DND-41 (cell line): ENCODE data around the gene C2CD4A.

Experiments
- ATAC-seq: fragments of 200-7000 bp; cut with Tn5 transposase; 3 replicates; pipeline ENCODE4 v1.9.1; 2021; ENCODE audit warnings: low read depth; ENCODE audit not compliant: insufficient read depth
- DNase-seq: peaks from one replicate; pipeline ENCODE4 v3.0.0-alpha.2; 2020
- H2AFZ ChIP-seq: 2 replicates; pipeline ENCODE4 v1.6.0; 2012; ENCODE audit warnings: low read depth, low read length
- H3K27ac ChIP-seq: 2 replicates; pipeline ENCODE4 v1.5.1; 2012; ENCODE audit warnings: low read length, inconsistent platforms
- H3K27me3 ChIP-seq: fragments of 200-600 bp; sonication (generic); 2 replicates; pipeline ENCODE4 v1.6.0; 2012; ENCODE audit warnings: low read length, mild to moderate bottlenecking, inconsistent platforms; ENCODE audit not compliant: insufficient read depth, poor library complexity
- H3K36me3 ChIP-seq: 2 replicates; pipeline ENCODE4 v1.5.1; 2012; ENCODE audit warnings: low read length, inconsistent platforms; ENCODE audit not compliant: insufficient read depth
- H3K4me1 ChIP-seq: 2 replicates; pipeline ENCODE4 v1.5.1; 2012; ENCODE audit warnings: mild to moderate bottlenecking, low read length; ENCODE audit not compliant: insufficient read depth
- H3K4me2 ChIP-seq: 2 replicates; pipeline ENCODE4 v1.6.0; 2012; ENCODE audit warnings: mild to moderate bottlenecking, moderate library complexity, low read length, inconsistent platforms; ENCODE audit not compliant: insufficient read depth
- H3K4me3 ChIP-seq, 2 experiments: fragments of 200-600 bp in 1 of 2; shearing (Covaris generic) in 1 of 2; 2 replicates each; pipeline ENCODE4 v1.5.1; 2012 to 2016; ENCODE audit warnings: inconsistent platforms in 2 of 2, low read length in 2 of 2, mild to moderate bottlenecking in 2 of 2, low read depth in 1 of 2, moderate library complexity in 1 of 2
- H3K79me2 ChIP-seq: 2 replicates; pipeline ENCODE4 v1.6.0; 2012; ENCODE audit warnings: low read length, inconsistent platforms; ENCODE audit not compliant: insufficient read depth
- H3K9ac ChIP-seq: 2 replicates; pipeline ENCODE4 v1.6.0; 2012; ENCODE audit warnings: low read depth, mild to moderate bottlenecking, inconsistent platforms, low read length, moderate library complexity
- H3K9me3 ChIP-seq: 2 replicates; pipeline ENCODE4 v1.5.1; 2012; ENCODE audit warnings: low read length, moderate library complexity, mild to moderate bottlenecking, inconsistent platforms; ENCODE audit not compliant: insufficient read depth, severe bottlenecking
- H4K20me1 ChIP-seq: 2 replicates; pipeline ENCODE4 v1.6.0; 2012; ENCODE audit warnings: low read length; ENCODE audit not compliant: insufficient read depth
- EZH2 ChIP-seq: IDR thresholded peaks from 3 replicates; pipeline ENCODE4 v1.6.1; 2012; ENCODE audit warnings: borderline replicate concordance, low read depth, mild to moderate bottlenecking, moderate library complexity, low read length, inconsistent platforms; ENCODE audit not compliant: severe bottlenecking
- TF ChIP-seq, protein P1 (sequence below): IDR thresholded peaks from 2 replicates; pipeline ENCODE4 v1.5.1; 2012; ENCODE audit warnings: borderline replicate concordance, low read length, moderate library complexity, mild to moderate bottlenecking; ENCODE audit not compliant: poor library complexity, severe bottlenecking; ENCODE audit errors: extremely low read depth

Gene C2CD4A, protein sequence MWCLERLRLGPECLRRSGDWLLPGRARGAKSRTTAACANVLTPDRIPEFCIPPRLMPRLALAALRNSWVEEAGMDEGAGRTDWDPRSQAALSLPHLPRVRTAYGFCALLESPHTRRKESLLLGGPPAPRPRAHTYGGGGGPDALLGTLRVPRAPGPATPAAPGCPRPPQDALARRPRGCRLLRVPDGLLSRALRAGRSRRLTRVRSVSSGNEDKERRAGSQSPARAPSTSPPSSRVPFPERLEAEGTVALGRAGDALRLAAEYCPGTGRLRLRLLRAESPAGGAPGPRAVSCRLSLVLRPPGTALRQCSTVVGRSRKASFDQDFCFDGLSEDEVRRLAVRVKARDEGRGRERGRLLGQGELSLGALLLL

DNA sequence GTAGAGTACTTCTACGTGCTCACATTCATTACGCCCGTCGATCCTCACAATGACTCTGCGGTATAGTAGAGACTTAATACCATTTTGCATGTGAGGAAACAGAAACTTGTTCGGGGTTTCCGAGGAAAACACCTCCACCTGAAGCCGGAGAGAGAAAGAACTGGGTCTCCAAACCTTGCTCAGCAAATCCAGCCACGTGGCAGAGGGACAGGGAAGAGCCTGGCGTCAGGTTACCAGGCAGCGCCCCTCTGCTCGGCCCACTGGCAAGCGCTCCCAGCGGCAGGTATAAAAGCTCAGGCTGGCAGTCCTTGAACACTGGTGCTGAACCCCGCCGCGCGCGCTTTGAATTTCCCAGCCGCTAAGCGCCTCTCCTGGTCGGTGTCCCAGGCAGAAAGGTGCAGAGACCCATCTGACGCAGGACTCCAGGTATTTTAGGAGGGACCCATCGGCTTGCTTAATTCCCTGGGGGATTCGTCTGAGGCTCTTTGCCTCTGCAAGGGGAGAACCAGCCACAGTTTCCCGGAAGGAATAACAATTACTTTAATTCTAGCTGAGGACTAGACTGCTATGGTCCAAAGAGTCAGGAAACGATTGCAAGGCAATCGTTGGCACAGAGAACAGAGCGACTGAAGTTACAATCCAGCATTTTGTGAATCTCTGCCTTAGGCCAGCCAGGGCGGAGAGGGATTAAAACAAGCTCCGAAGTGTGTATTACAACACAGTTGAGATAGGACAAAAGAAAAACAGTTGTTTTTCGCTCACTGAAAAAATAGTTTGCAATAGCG lies at the start of gene C2CD4A:
Gene C2CD4A (plus strand): TSS at position 315 of the 785 bp plus-strand sequence. CDS start 637 bp downstream, outside the sequence.
- no peak within 1 kb of the TSS for H2AFZ ChIP-seq
- no peaks in the 10 kb centered on the region for H3K79me2 ChIP-seq
- H3K27me3 ChIP-seq: no peaks in the 10 kb centered on the region
- H3K9ac ChIP-seq: no peak within 1 kb of the TSS
- DNase-seq (no peak), ATAC-seq (no peak)
- no peak within 1 kb of the TSS for H3K27ac ChIP-seq
- H3K4me2 ChIP-seq: no peak within 1 kb of the TSS
- no peaks in the 10 kb centered on the region for H4K20me1 ChIP-seq
- no peaks in the 10 kb centered on the region for H3K36me3 ChIP-seq
- H3K9me3 ChIP-seq: no peaks in the 10 kb centered on the region
- no peak within 1 kb of the TSS for H3K4me3 ChIP-seq
- H3K4me1 ChIP-seq: peaks cover 2% of the 10 kb centered on the region
- TF ChIP-seq, protein P1, sequence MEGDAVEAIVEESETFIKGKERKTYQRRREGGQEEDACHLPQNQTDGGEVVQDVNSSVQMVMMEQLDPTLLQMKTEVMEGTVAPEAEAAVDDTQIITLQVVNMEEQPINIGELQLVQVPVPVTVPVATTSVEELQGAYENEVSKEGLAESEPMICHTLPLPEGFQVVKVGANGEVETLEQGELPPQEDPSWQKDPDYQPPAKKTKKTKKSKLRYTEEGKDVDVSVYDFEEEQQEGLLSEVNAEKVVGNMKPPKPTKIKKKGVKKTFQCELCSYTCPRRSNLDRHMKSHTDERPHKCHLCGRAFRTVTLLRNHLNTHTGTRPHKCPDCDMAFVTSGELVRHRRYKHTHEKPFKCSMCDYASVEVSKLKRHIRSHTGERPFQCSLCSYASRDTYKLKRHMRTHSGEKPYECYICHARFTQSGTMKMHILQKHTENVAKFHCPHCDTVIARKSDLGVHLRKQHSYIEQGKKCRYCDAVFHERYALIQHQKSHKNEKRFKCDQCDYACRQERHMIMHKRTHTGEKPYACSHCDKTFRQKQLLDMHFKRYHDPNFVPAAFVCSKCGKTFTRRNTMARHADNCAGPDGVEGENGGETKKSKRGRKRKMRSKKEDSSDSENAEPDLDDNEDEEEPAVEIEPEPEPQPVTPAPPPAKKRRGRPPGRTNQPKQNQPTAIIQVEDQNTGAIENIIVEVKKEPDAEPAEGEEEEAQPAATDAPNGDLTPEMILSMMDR: no peak
- no peak for TF ChIP-seq EZH2

DNA sequence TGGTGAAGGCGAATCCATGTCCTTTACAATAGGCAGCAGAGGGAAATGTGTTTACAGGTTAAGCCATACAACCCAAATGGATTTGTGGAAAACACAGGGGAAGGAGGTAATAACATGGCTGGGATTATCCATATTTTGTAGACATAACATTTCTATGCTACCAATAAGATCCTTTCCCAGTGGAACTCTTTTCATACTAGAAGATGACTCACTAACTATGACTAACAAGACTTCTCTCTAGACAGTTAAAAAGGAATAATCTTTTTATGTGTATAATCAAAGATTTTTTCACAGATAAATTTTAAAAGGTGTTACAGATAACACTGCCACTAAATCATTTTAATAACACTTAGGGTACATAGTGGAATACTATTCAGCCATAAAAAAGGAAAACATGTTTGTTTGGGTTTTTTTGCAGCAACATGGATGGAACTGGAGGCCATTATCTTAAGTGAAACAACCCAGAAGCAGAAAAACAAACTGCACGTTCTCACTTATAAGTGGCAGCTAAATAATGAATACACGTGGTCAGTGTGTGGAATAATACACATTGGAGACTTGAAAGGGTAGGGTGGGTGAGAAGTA lies 46.1 kb upstream of the C2CD4A start:
- DNase-seq: no peak
- no peaks in the 10 kb centered on the region for H4K20me1 ChIP-seq
- no peak for ATAC-seq
- no peak overlapping the region for H3K4me3 ChIP-seq
- no peaks in the 10 kb centered on the region for H3K79me2 ChIP-seq
- H3K36me3 ChIP-seq: peaks cover 44% of the 10 kb centered on the region
- no peak overlapping the region for H3K4me2 ChIP-seq
- H3K27ac ChIP-seq: no peak overlapping the region
- H3K9ac ChIP-seq: no peak overlapping the region
- H3K4me1 ChIP-seq: no peaks in the 10 kb centered on the region
- no peaks in the 10 kb centered on the region for H3K9me3 ChIP-seq
- H3K27me3 ChIP-seq: no peaks in the 10 kb centered on the region
- TF ChIP-seq EZH2: no peak
- TF ChIP-seq, protein P1: no peak
- H2AFZ ChIP-seq: no peak overlapping the region

DNA sequence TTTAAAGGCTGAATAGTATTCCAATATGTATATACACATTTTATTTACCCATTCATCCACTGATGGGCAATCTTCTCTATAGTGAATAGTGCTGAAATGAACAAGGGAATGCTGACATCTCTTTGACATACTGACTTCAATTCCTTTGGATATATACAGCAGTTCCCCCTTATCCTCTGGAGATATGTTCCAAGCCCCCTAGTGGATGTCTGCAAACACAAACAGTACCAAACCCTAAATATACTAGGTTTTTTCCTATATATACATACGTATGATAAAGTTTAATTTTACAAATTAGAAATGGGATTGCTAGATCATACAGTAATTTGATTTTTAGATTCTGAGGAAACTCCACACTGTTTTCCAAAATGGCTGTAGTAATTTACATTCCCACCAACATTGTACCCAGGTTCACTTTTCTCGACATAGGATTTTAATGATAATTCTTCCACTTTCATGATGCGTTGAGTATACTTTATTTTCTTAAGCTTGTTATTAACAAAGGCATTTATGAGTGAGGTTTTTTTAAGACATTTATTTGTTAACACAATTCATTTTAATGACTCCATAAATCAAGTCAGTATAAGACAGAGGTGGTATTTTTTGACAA lies 44.7 kb upstream of the C2CD4A start:
- Histone ChIP-seq H3K79me2 (no peaks in the 10 kb centered on the region), H3K4me3 (no peak overlapping the region), H4K20me1 (no peaks in the 10 kb centered on the region), H3K27ac (no peak overlapping the region), H3K27me3 (no peaks in the 10 kb centered on the region), H2AFZ (no peak overlapping the region), H3K9me3 (no peaks in the 10 kb centered on the region), H3K4me1 (no peaks in the 10 kb centered on the region), H3K9ac (no peak overlapping the region), H3K36me3 (peaks cover 52% of the 10 kb centered on the region), H3K4me2 (no peak overlapping the region)
- no peak for DNase-seq
- ATAC-seq: no peak
- TF ChIP-seq, protein P1: peak; percentile 28
- TF ChIP-seq EZH2: no peak
